ENCODE results near the gene STAP2. TPM values are rescaled to one million over a fixed set of nuclear protein-coding genes. Genes with fewer than 3 reads are reported as not detected.

The STAP2 gene
- total RNA-seq, 4 donors from 2014 or later, result 67.0 to 93.1 (median 87.2) TPM

- DNase-seq (ENCODE audit: low spot score in 2 of 2), result no peak
- Histone ChIP-seq H3K27me3 (peaks cover 63% of the 10 kb centered on the region), H3K36me3 (no peaks in the 10 kb centered on the region), H3K27ac (no peak overlapping the region), H3K9me3 (no peaks in the 10 kb centered on the region), H3K4me1 (peaks cover 5% of the 10 kb centered on the region), H3K4me3 (no peak overlapping the region)
- WGBS, result 34% methylated on average over 19 of the region's 20 CpGs
- TF ChIP-seq POLR2AphosphoS5 (IDR thresholded peaks at IDR 0.05) (no peak), POLR2A (IDR thresholded peaks at IDR 0.05) (no peak), EP300 (IDR thresholded peaks at IDR 0.05) (no peak), CTCF (IDR thresholded peaks at IDR 0.05) (no peak)
Measured at GRCh38 chr19:4284176-4284958, 54.3 kb downstream of the STAP2 start.

- DNase-seq (ENCODE audit: low spot score in 2 of 2), result no peak
- H3K4me1 ChIP-seq, result peaks cover 16% of the 10 kb centered on the region
- no peak for TF ChIP-seq POLR2A (IDR thresholded peaks at IDR 0.05)
- TF ChIP-seq CTCF (IDR thresholded peaks at IDR 0.05), result no peak
- TF ChIP-seq POLR2AphosphoS5 (IDR thresholded peaks at IDR 0.05), result no peak
- no peak for TF ChIP-seq EP300 (IDR thresholded peaks at IDR 0.05)
- 0% methylated on average over 10 of the region's 71 CpGs for WGBS
- H3K27me3 ChIP-seq, result peaks cover 63% of the 10 kb centered on the region
- no peaks in the 10 kb centered on the region for H3K9me3 ChIP-seq
- H3K4me3 ChIP-seq, result peak overlapping the region; percentile 29
- no peak overlapping the region for H3K27ac ChIP-seq
- H3K36me3 ChIP-seq, result no peaks in the 10 kb centered on the region
Measured at GRCh38 chr19:4279530-4280422, 58.9 kb downstream of the STAP2 start.

GRCh38 chr19:4279267-4279529, 59.4 kb downstream of the STAP2 start:
- Histone ChIP-seq H3K9me3 (no peaks in the 10 kb centered on the region), H3K27ac (no peak overlapping the region), H3K27me3 (peaks cover 59% of the 10 kb centered on the region), H3K4me1 (peaks cover 16% of the 10 kb centered on the region), H3K36me3 (no peaks in the 10 kb centered on the region), H3K4me3 (peak overlapping the region; percentile 29)
- no peak for DNase-seq (ENCODE audit: low spot score in 2 of 2)
- 0% methylated on average over 13 of the region's 30 CpGs for WGBS
- no peak for TF ChIP-seq EP300 (IDR thresholded peaks at IDR 0.05)
- TF ChIP-seq CTCF (IDR thresholded peaks at IDR 0.05), result no peak
- no peak for TF ChIP-seq POLR2A (IDR thresholded peaks at IDR 0.05)
- TF ChIP-seq POLR2AphosphoS5 (IDR thresholded peaks at IDR 0.05), result no peak

GRCh38 chr19:4278419-4279266, 60.0 kb downstream of the STAP2 start, which contains the start of gene SHD:
Gene SHD, plus strand, starts transcription at chr19:4279266. Its CDS starts 798 bp downstream, at chr19:4280064.
- Histone ChIP-seq H3K27ac (no peak within 1 kb of the TSS), H3K4me1 (peaks cover 16% of the 10 kb centered on the region), H3K4me3 (peak within 1 kb of the TSS; percentile 29), H3K36me3 (no peaks in the 10 kb centered on the region), H3K27me3 (peaks cover 59% of the 10 kb centered on the region), H3K9me3 (no peaks in the 10 kb centered on the region)
- 3% methylated on average over 34 of the region's 44 CpGs for WGBS
- TF ChIP-seq POLR2AphosphoS5 (IDR thresholded peaks at IDR 0.05) (no peak), POLR2A (IDR thresholded peaks at IDR 0.05) (no peak), EP300 (IDR thresholded peaks at IDR 0.05) (no peak), CTCF (IDR thresholded peaks at IDR 0.05) (no peak)
- no peak for DNase-seq (ENCODE audit: low spot score in 2 of 2)

Data from suprapubic skin (tissue), 4 donors.